Measurements from ENCODE around the gene ZBTB17. TPM values are rescaled to one million over a fixed set of nuclear protein-coding genes. Genes with fewer than 3 reads are reported as not detected.
"Not testable (repeated sequence)": the region's sequence is repeated elsewhere in the genome, so short reads cannot be mapped to it uniquely, and the experiment has no call there.

Gene ZBTB17
- total RNA-seq, 1 experiment from 2014 or later: 14.3 TPM

DNA sequence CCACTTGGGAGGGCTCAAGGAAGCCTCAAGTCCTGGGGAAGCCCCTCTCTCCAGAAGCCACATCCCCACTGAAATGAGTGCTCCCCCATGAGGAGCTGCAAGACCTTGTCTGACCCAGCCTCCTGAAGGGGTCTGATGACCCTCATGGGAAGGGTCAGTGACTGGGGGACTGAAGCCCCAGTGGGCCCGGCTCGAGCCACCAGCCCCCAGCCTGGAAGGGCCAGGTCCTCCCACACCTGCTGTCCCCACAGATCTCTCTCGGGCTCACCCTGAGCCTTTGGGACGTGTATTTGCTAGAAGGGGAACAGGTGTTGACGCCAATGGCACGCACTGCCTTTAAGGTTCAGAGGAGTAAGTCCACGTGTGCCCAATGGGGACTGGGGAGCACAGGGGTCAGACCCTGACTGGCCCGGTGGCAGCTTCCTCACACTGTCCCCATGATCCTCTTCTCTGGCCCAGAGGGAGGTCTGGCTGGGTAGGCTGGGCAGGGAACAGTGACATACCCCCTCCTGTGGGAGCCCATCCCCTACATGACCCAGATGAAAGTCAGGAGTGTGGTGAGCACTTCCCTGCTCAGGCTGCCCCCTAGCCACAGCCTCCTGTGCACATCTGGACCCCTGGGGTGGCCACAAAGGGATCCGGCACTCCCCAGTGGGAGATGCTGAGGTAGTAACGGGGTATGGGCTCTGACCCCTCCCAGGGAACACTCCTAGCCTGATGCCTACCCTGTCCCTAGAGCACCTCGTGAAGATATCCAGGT, 15.7 kb upstream of the ZBTB17 start:
- no peak for DNase-seq (ENCODE audit: extremely low read depth, low read depth)

- DNase-seq (ENCODE audit: extremely low read depth, low read depth): no peak
Measured at GRCh38 chr1:15989776-15990175, 13.9 kb upstream of the ZBTB17 start.

DNA sequence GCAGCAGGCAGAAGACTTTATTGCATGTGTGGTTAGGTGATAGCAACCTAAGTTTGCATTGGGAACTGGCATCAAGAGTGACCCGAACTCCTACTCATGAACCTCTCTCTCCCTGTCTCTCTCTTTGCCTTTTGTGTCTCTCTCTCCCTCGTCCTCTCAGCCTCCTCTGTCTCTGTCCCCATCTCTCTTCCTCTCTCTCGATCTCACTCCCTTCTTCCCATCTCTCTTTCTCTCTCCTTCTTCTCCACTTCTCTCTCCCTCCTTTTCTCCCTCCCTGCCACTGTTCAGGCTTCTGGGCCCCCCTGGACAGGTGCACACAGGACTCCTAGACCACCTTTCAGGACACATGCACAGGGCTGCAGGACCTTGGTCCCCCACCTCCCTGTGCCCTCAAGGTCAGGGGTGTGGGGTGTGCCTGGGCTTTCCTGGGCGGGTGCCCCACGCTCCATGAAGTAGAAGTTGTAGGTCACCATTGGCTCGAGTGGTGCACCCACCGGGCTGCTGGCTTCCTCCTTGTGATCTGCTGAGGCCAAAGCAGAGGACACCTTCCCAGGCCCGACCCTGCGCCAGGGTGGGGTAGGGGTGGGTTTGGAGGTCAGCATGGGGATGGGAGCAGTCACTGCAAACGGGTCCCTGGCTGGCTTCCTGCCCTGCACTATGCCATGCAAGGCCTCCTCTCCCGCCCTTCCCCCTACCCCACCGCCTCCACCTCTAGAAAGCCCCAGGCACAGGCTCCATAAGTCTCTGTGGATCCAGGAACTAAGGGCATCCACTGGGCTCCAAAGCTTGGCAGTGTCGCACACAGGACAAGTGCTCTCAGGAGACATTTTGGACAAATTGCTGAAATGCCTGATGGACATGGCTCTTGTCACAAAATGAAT, 13.2 kb upstream of the ZBTB17 start:
- DNase-seq (ENCODE audit: extremely low read depth, low read depth): no peak

GRCh38 chr1:15985611-15986297, 9.9 kb upstream of the ZBTB17 start:
- DNase-seq (ENCODE audit: extremely low read depth, low read depth): no peak

DNA sequence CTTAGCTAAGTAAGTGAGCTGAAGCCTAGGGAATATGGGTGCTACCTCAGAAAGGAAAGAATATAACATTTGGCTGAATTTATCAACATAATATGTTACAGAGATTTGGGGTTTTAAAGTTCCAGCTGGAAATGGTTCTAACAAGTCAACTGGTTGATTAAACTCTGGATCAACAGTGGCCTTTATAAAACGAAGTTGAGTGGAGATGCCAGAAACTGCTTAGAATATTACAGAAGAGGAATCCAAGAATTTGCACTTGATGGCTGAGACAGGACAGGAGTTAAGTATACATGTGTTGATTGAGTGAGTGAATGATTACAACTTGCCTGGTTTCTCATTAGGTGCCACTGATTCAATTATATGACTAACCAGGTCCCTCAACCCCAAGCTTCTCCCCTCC, 7.4 kb upstream of the ZBTB17 start:
- no peak for DNase-seq (ENCODE audit: extremely low read depth, low read depth)

DNA sequence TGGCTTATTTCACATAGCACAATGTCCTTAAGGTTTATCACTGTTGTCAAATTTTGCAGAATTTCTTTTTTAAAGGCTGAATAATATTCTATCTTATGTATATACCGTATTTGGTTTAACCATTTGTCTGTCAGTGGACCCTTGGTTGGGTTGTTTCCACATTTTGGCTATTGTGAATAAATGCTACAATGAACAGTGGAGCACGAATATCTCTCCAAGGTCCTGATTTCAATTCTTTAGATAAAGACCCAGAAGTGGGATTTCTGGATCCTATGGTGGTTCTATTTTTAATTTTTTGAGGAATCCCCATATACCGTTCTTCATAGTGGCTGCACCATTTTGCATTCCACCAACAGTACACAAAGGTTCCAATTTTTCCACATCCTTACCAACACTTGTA, 5.8 kb upstream of the ZBTB17 start:
- DNase-seq (ENCODE audit: extremely low read depth, low read depth): no peak

DNA sequence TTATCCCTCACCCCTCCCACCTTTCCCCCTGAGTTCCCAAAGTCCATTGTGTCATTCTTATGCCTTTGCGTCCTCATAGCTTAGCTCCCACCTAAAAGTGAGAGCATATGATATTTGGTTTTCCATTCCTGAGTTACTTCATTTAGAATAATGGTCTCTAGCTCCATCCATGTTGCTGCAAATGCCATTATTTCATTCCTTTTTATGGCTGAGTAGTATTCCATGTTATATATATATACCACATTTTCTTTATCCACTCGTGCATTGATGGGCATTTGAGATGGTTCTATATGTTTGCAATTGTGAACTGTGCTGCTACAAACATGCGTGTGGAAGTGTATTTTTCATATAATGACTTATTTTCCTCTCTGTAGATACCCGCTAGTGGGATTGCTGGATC, 2.0 kb upstream of the ZBTB17 start:
- DNase-seq (ENCODE audit: extremely low read depth, low read depth): not testable (repeated sequence)

DNA sequence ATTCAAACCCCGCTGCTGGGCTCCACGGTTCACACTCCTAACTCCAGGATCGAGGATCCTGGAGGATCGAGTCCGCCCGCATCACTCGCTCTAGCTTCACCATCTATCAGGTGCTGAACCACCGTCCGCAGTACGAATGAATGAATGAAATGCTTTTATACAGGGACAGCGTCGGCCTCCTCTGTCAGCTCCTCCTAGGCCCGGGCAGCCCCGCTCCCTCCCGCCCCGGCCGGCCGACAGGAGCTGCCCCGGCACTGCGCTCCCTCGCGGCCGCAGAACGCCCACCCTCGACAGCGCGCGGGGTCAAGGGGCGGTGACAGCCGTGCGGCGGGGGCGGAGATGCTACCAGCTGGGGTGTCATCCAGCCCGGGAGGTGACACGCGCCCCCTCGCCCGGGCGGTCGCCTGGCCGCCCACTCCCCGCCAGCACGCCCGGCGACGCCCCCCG, 520 bp downstream of the ZBTB17 start:
- DNase-seq (ENCODE audit: extremely low read depth, low read depth): no peak

DNA sequence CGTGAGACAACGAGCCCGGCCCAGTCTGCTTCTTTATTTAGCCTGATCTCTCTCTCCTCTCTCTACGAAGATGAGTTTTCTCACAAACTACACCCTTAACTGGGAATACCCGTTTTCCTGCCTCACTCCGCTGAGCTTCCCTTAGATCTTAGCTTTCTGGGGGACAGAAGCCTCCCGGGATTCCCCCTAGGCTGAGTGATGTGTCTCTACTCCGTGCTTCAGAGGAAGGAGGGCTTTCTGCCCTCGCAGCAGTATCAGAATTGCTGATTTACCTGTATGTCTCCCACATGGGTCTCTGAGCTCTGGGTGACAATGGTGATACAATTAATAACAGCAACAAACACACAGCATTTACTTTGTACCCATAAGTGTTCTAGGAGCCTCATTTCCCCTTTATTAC, 1.0 kb downstream of the ZBTB17 start:
- DNase-seq (ENCODE audit: extremely low read depth, low read depth): no peak

- DNase-seq (ENCODE audit: extremely low read depth, low read depth): no peak
Measured at GRCh38 chr1:15973772-15974171, 2.1 kb downstream of the ZBTB17 start.

GRCh38 chr1:15972409-15972808, 3.5 kb downstream of the ZBTB17 start:
- no peak for DNase-seq (ENCODE audit: extremely low read depth, low read depth)

- DNase-seq (ENCODE audit: extremely low read depth, low read depth): no peak
Measured at GRCh38 chr1:15970911-15971310, 5.0 kb downstream of the ZBTB17 start.

GRCh38 chr1:15969321-15969880, 6.5 kb downstream of the ZBTB17 start:
- DNase-seq (ENCODE audit: extremely low read depth, low read depth): no peak

- DNase-seq (ENCODE audit: extremely low read depth, low read depth): no peak
Measured at GRCh38 chr1:15968172-15968571, 7.7 kb downstream of the ZBTB17 start.

- DNase-seq (ENCODE audit: extremely low read depth, low read depth): no peak
Measured at GRCh38 chr1:15966956-15967344, 9.0 kb downstream of the ZBTB17 start.

- no peak for DNase-seq (ENCODE audit: extremely low read depth, low read depth)
Measured at GRCh38 chr1:15966081-15966955, 9.6 kb downstream of the ZBTB17 start.

DNA sequence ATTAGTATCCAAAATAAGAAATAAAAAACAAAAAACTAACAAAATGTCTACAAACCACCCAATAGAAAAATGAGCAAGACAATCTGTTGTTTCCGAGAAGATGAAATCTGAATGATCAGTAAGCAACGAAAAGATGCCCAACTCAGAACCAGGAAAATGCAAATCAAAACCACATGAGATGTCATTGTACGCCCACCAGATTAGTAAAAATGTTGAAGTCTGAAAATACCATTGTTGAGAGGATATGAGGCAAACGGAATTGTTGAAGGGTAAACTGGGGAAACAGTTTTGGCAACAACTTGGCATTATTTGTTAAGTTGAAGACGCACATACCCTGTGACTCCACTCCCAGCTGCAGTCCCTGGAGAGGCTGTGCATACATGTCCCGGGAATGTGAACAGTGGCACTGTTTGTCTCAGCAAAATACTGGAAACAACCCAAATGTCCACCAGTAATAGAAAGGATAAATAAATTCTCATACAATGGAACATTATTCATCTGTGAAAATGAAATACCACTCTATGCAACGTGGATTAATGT, 10.6 kb downstream of the ZBTB17 start:
- DNase-seq (ENCODE audit: extremely low read depth, low read depth): peak; percentile 44

- DNase-seq (ENCODE audit: extremely low read depth, low read depth): no peak
Measured at GRCh38 chr1:15963968-15964648, 11.8 kb downstream of the ZBTB17 start.

GRCh38 chr1:15963363-15963967, 12.4 kb downstream of the ZBTB17 start:
- no peak for DNase-seq (ENCODE audit: extremely low read depth, low read depth)
